Measurements from ENCODE around the gene ZSWIM1.

ZSWIM1 gene

DNA sequence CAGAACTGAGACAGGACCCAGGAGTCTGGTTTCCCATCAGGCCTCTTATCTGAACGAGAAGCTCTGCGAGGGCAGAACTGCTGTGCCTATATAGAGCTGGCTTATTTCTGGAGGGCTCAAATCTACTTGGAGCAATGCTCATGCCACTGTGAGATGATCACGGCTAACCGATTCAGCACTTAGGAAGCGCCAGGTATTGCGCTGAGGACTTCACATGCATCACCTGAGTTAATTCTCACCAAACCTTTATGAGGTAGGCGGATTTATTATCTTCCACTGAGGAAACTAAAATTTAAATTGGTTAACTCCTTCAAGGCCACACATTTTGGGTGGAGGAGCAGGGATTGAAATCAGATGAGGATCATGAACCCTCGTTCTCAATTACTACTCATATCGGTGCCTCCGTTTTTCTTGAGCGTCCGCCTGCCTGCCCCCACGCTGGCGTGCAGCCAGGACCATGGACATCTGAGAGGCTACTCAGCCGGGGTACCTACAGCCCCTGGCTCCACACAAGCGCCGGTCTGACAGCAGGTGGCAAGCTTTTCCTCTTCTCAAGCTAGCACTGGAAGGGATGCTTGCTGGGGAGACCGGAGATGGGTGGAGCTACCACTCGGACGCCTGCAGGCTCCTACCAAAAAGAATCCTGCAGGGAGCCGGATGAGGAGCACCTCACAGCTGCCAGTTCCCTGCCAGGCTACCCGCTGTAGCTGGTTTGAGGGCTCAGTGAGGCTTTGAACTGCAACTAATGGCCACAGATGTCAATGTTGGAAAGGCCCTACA lies 52.4 kb downstream of the ZSWIM1 start:
- peak; percentile 81 for DNase-seq

DNA sequence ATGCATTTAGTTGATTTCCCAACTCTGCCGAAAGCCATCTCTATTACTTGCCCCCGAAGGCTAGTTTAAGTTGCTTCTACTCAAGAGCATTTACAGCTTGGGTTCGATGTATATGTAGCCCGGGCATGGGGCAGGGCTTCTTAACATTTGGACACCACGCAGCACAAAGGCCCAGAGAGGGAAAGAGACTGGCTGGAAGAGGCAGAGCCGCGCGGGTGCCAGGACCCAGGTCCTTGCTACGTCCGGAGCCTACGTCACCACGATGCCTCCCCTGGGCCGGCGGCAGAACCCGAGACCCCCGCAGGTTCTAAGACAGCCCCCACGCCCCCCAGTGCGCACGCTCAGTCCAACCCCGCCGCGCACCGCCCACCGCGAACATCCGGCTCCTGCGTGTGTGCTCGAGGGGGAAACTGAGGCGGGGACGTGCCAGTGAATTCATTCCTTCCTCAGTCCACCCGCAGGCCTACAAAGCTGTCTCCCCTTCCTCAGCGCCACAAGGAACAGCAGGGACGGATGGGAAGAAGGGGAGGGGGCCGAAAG lies 53.1 kb downstream of the ZSWIM1 start:
- DNase-seq, result no peak

Measured in SHP77 treated with DMSO at 0.1 percent for 48 hours (cell line).